NT2/D1 (cell line): Measurements from ENCODE around the gene TSNAXIP1.
A peak's percentile ranks its signal among the peaks of the same experiment; 100 is the strongest.
"Not testable (repeated sequence)": the region's sequence is repeated elsewhere in the genome, so short reads cannot be mapped to it uniquely, and the experiment has no call there.

Experiments used
- DNase-seq: peaks from one replicate; pipeline ENCODE4 v3.0.0-alpha.2; 2011; ENCODE audit warnings: low read depth, low spot score
- H3K27me3 ChIP-seq: 2 replicates; pipeline ENCODE4 v1.6.0; 2011; ENCODE audit warnings: mild to moderate bottlenecking; ENCODE audit not compliant: insufficient read length, insufficient read depth
- H3K36me3 ChIP-seq: 2 replicates; pipeline ENCODE4 v1.6.1; 2011; ENCODE audit warnings: mild to moderate bottlenecking, low read length, mixed read lengths; ENCODE audit not compliant: insufficient read depth, insufficient read length
- H3K4me1 ChIP-seq: 2 replicates; pipeline ENCODE4 v1.5.1; 2011; ENCODE audit not compliant: insufficient read depth, insufficient read length
- H3K4me3 ChIP-seq: 2 replicates; pipeline ENCODE4 v1.5.1; 2011; ENCODE audit warnings: low read depth; ENCODE audit not compliant: insufficient read length
- H3K9ac ChIP-seq: 2 replicates; pipeline ENCODE4 v1.6.0; 2011; ENCODE audit warnings: low read depth; ENCODE audit not compliant: insufficient read length
- H3K9me3 ChIP-seq: 2 replicates; pipeline ENCODE4 v1.5.1; 2011; ENCODE audit warnings: mild to moderate bottlenecking, low read length; ENCODE audit not compliant: insufficient read depth
- SUZ12 ChIP-seq: IDR thresholded peaks from 2 replicates; pipeline ENCODE4 v1.6.1; 2011; ENCODE audit not compliant: insufficient read length, insufficient read depth; ENCODE audit errors: extremely low read depth
- YY1 ChIP-seq: IDR thresholded peaks from 2 replicates; pipeline ENCODE4 v1.6.1; 2011; ENCODE audit not compliant: insufficient read length, insufficient read depth
- ZNF274 ChIP-seq: IDR thresholded peaks from 2 replicates; pipeline ENCODE4 v1.6.1; 2011; ENCODE audit warnings: mild to moderate bottlenecking, low read depth, low read length

The TSNAXIP1 gene

GRCh38 chr16:67857547-67858233 is 51.0 kb downstream of the TSNAXIP1 start:
- Histone ChIP-seq H3K27me3 (no peaks in the 10 kb centered on the region), H3K9me3 (no peaks in the 10 kb centered on the region), H3K36me3 (peaks cover 74% of the 10 kb centered on the region), H3K9ac (no peak overlapping the region), H3K4me3 (no peak overlapping the region), H3K4me1 (peaks cover 29% of the 10 kb centered on the region)
- TF ChIP-seq ZNF274 (no peak), SUZ12 (no peak), YY1 (no peak)
- DNase-seq = peak; percentile 81

GRCh38 chr16:67858500-67858899 is 51.8 kb downstream of the TSNAXIP1 start:
- H3K9ac ChIP-seq = no peak overlapping the region
- H3K36me3 ChIP-seq = peaks cover 76% of the 10 kb centered on the region
- H3K4me1 ChIP-seq = peaks cover 33% of the 10 kb centered on the region
- TF ChIP-seq SUZ12 = no peak
- TF ChIP-seq YY1 = no peak
- no peak for TF ChIP-seq ZNF274
- H3K4me3 ChIP-seq = no peak overlapping the region
- no peaks in the 10 kb centered on the region for H3K9me3 ChIP-seq
- no peak for DNase-seq
- H3K27me3 ChIP-seq = no peaks in the 10 kb centered on the region

- Histone ChIP-seq H3K4me3 (no peak overlapping the region), H3K36me3 (peaks cover 78% of the 10 kb centered on the region), H3K9ac (no peak overlapping the region), H3K27me3 (no peaks in the 10 kb centered on the region), H3K4me1 (peaks cover 27% of the 10 kb centered on the region), H3K9me3 (no peaks in the 10 kb centered on the region)
- DNase-seq = no peak
- no peak for TF ChIP-seq YY1
- TF ChIP-seq ZNF274 = no peak
- no peak for TF ChIP-seq SUZ12
These were observed 54.1 kb downstream of the TSNAXIP1 start for GRCh38 chr16:67860589-67861398.

GRCh38 chr16:67861877-67862276 is 55.2 kb downstream of the TSNAXIP1 start:
- H3K27me3 ChIP-seq = no peaks in the 10 kb centered on the region
- no peaks in the 10 kb centered on the region for H3K9me3 ChIP-seq
- H3K4me1 ChIP-seq = peaks cover 23% of the 10 kb centered on the region
- peaks cover 83% of the 10 kb centered on the region for H3K36me3 ChIP-seq
- no peak overlapping the region for H3K9ac ChIP-seq
- DNase-seq = no peak
- no peak overlapping the region for H3K4me3 ChIP-seq
- TF ChIP-seq ZNF274 (no peak), YY1 (no peak), SUZ12 (no peak)

- Histone ChIP-seq H3K36me3 (peaks cover 89% of the 10 kb centered on the region), H3K9me3 (no peaks in the 10 kb centered on the region), H3K9ac (no peak overlapping the region), H3K27me3 (no peaks in the 10 kb centered on the region), H3K4me1 (peaks cover 17% of the 10 kb centered on the region), H3K4me3 (no peak overlapping the region)
- TF ChIP-seq YY1 = no peak
- DNase-seq = no peak
These were observed 56.2 kb downstream of the TSNAXIP1 start for GRCh38 chr16:67862623-67863583.

GRCh38 chr16:67864044-67864443 is 57.4 kb downstream of the TSNAXIP1 start:
- not testable (repeated sequence) for H3K9me3 ChIP-seq, H3K4me3 ChIP-seq, DNase-seq, H3K27me3 ChIP-seq, H3K9ac ChIP-seq
- H3K4me1 ChIP-seq = peaks cover 14% of the 10 kb centered on the region
- H3K36me3 ChIP-seq = peaks cover 91% of the 10 kb centered on the region

- Histone ChIP-seq H3K36me3 (peaks cover 93% of the 10 kb centered on the region), H3K27me3 (no peaks in the 10 kb centered on the region), H3K9me3 (no peaks in the 10 kb centered on the region), H3K4me1 (peaks cover 14% of the 10 kb centered on the region), H3K9ac (no peak overlapping the region), H3K4me3 (no peak overlapping the region)
- TF ChIP-seq YY1 = no peak
- no peak for DNase-seq
These were observed 57.9 kb downstream of the TSNAXIP1 start for GRCh38 chr16:67864594-67864993.
